GM21447 (cell line): Measurements from ENCODE around the gene SIX4.

Source experiments
- ATAC-seq: cut with Tn5 transposase; IDR thresholded peaks from one replicate; pipeline ENCODE4 v1.9.1; 2021; ENCODE audit not compliant: unreplicated experiment

Gene SIX4

DNA sequence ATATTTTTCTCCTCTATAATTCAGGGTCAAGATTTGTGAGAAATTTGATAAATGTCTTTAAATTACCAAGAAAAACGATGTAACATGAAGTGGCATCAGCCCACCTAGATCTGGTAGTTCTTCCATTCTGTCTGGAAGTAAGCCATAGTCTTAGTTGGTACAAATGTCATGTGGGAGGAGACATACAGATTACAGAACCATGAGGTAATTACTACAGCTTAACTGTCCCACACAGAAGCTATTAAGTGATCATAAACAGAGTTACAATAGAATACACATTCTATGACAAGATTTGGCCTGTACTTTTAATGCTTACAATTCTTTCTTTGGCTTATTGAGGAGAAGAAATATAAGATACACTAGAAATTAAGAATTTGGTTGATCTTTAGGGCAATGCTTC lies 61.2 kb downstream of the SIX4 start:
- ATAC-seq = no peak

DNA sequence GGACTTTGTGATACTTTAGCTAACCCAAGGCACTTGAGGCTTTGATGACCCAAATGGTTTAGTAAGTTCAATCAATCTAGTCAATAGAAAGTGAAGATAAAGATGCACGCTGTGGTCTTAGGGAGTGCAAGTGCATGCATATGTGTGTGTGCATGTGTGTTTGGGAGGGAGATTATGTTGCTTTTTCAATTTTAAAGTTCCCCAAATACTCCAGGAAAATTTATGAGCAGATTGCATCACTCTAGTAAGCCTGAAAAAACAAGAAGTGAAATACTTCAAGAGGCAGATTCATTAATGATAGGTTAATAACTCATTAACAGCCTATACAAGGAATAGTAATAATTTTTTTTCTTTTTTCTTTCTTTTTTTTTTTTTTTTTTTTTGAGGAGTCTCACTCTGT lies 62.4 kb downstream of the SIX4 start:
- ATAC-seq = no peak
